CD8-positive, alpha-beta memory T cell (primary cell): ENCODE measurements around the gene PLEKHH2. TPM values are rescaled to one million over a fixed set of nuclear protein-coding genes. Genes with fewer than 3 reads are reported as not detected.
"Not testable (repeated sequence)": the region's sequence is repeated elsewhere in the genome, so short reads cannot be mapped to it uniquely, and the experiment has no call there.

Experiments used
- CTCF ChIA-PET: fragments of 350-600 bp; sonication (Branson Sonifier 250); formaldehyde crosslinking; loops from one replicate; lab custom pipeline; 2021; ENCODE audit warnings: antibody characterized with exemption; lab: Charles Lee
- POLR2A ChIA-PET: fragments of 350-600 bp; sonication (Branson Sonifier 250); formaldehyde crosslinking; loops from one replicate; lab custom pipeline; 2021; ENCODE audit warnings: antibody characterized with exemption; lab: Charles Lee
- DNase-seq, 5 donors: peaks; one replicate each; pipeline versions ENCODE4 v3.0.0 to v3.0.0-alpha.2; 2020 to 2022; ENCODE audit warnings: mixed read lengths in 1 of 5
- H3K27ac ChIP-seq: one replicate; pipeline ENCODE4 v1.7.0; 2013; ENCODE audit warnings: low read depth, mild to moderate bottlenecking, low read length, moderate library complexity
- H3K27me3 ChIP-seq: 2 replicates; pipeline ENCODE4 v1.7.0; 2013; ENCODE audit warnings: low read length, mild to moderate bottlenecking; ENCODE audit not compliant: insufficient read depth, poor library complexity, severe bottlenecking
- H3K36me3 ChIP-seq: 2 replicates; pipeline ENCODE4 v1.7.0; 2013; ENCODE audit warnings: mild to moderate bottlenecking, low read length, moderate library complexity; ENCODE audit not compliant: insufficient read depth
- H3K4me1 ChIP-seq: 2 replicates; pipeline ENCODE4 v1.7.0; 2013; ENCODE audit warnings: mild to moderate bottlenecking, low read length, moderate library complexity; ENCODE audit not compliant: insufficient read depth
- H3K4me3 ChIP-seq: 2 replicates; pipeline ENCODE4 v1.7.0; 2013; ENCODE audit warnings: mild to moderate bottlenecking, low read length
- H3K9me3 ChIP-seq: 2 replicates; pipeline ENCODE4 v1.7.0; 2013; ENCODE audit warnings: mild to moderate bottlenecking, low read length
- H3K27ac Mint-ChIP-seq, 8 donors: one replicate each; pipeline ENCODE4 v1.8.0; 2020 to 2021; ENCODE audit warnings: mixed read lengths in 8 of 8, mild to moderate bottlenecking in 6 of 8, inconsistent platforms in 3 of 8, moderate library complexity in 3 of 8
- H3K27me3 Mint-ChIP-seq, 2 donors: one replicate each; pipeline ENCODE4 v1.8.0; 2020 to 2021; ENCODE audit warnings: mixed read lengths in 2 of 2, mild to moderate bottlenecking in 1 of 2, moderate library complexity in 1 of 2
- H3K36me3 Mint-ChIP-seq, 3 donors: one replicate each; pipeline ENCODE4 v1.8.0; 2020 to 2021; ENCODE audit warnings: mixed read lengths in 3 of 3, inconsistent platforms in 1 of 3, mild to moderate bottlenecking in 1 of 3
- H3K4me1 Mint-ChIP-seq, 3 donors: one replicate each; pipeline ENCODE4 v1.8.0; 2020 to 2021; ENCODE audit warnings: mixed read lengths in 3 of 3, inconsistent platforms in 1 of 3, mild to moderate bottlenecking in 1 of 3
- H3K4me3 Mint-ChIP-seq, 7 donors: one replicate each; pipeline ENCODE4 v1.8.0; 2020 to 2021; ENCODE audit warnings: mixed read lengths in 7 of 7, mild to moderate bottlenecking in 6 of 7, moderate library complexity in 4 of 7, inconsistent platforms in 2 of 7
- H3K9me3 Mint-ChIP-seq, 5 donors: one replicate each; pipeline ENCODE4 v1.8.0; 2020 to 2022; ENCODE audit warnings: mixed read lengths in 5 of 5, mild to moderate bottlenecking in 3 of 5, moderate library complexity in 2 of 5, inconsistent platforms in 1 of 5
- polyA plus RNA-seq: library from polyadenylated mRNA; unstranded; fragments of 300-500 nt; fragmentation: Illumina TruSeq; gene quantifications from one replicate; pipeline ENCODE4 v1.2.3, GENCODE V29; 2021
- total RNA-seq, 2 experiments: library from RNA; stranded (reverse); gene quantifications; one replicate each; pipeline ENCODE4 v1.2.3, GENCODE V29; 2021

PLEKHH2 gene
- total RNA-seq (under 1 TPM; 0.48 to 0.49 TPM), polyA plus RNA-seq (not detected)

DNA sequence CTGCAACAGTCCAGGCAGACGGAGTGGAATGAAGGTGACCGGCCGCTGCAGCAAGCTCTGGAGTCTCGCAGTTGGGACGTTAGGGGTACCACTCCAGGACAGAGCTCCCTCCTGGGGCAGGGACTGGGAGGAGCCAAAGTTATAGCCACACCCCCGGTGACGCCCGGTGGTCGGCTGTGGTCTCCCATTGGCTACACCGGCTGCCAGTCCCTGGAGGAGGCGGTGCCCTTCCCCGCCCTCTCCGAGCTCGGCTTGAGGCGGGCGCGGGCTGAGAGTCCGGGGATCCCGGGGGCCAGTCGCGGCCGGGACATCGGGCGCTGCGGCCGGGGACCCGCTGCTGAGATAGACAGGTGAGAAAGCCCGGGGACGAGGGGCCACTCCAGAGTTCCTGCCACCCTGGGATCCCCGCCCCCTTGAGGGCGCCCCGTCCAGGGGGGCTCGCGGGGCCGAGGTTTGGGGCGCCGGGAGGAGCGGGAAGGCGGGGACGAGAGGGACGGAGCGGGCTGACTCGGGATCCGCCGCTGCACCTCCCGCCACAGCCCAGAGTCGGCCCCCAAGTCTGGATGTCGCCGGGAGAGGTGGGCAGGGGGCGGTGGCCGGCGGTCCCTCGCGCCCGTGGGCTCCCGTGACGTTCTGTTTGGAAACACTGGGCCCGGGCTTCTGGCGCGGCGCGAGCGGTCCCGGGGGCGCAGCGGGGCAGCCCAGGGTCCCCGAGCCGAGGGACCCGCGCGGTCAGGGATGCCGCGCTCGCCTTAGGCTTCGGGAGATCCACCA, at the start of gene PLEKHH2:
Gene PLEKHH2, plus strand, starts transcription at position 231 of the 774 bp plus-strand sequence. CDS start 7,414 bp downstream, outside the sequence.
- Histone ChIP-seq H3K27ac (no peak within 1 kb of the TSS), H3K9me3 (no peaks in the 10 kb centered on the region), H3K4me1 (no peaks in the 10 kb centered on the region), H3K4me3 (peak within 1 kb of the TSS; percentile 75), H3K36me3 (no peaks in the 10 kb centered on the region), H3K27me3 (peaks cover 9% of the 10 kb centered on the region)
- Mint-ChIP-seq H3K4me1 (peaks cover 14 to 22% (median 19%) of the 10 kb centered on the region in 3 donors), H3K27me3 (peaks cover 33 to 39% of the 10 kb centered on the region in 2 donors), H3K9me3 (peaks cover 0 to 19% (median 11%) of the 10 kb centered on the region in 5 donors), H3K27ac (peak within 1 kb of the TSS in 7 of 8 donors; percentile 4 to 91 (median 80)), H3K4me3 (peak within 1 kb of the TSS; percentile 86 to 93 (median 90)), H3K36me3 (peaks cover 0 to 3% (median 0%) of the 10 kb centered on the region in 3 donors)
- peak; percentile 72 to 87 (median 77) for DNase-seq
- POLR2A ChIA-PET: interaction anchor here (1.6 kb wide), 1 partner anchor 41 kb away, joined by 3 read pairs; no protein-coding TSS in a partner anchor
- CTCF ChIA-PET: interaction anchor here (0.6 to 1.1 kb wide), 4 partner anchors 29 to 690 kb away, joined by 3 to 4 read pairs (median 3); no protein-coding TSS in a partner anchor

DNA sequence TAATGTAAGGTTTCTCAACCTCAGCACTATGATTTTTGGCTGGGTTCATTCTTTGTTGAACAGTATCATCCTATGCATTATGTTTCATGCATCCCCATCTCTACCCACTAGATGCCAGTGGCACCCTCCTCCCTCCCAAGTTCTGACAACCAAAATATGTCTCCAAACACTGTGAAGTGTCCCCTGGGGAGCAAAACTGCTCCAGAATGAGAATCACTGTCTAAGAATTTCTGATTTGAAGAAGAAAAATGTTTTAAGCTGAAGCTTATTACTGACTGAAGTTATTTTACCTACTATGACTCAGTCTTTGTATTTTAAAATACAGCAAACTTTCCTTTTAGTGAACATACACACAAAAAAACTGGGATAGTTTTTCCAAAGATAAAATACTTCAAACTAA, 44.6 kb upstream of the PLEKHH2 start:
- ChIA-PET POLR2A (no interaction called here), CTCF (interaction anchor here (1.6 kb wide), 1 partner anchor 15 kb away, joined by 3 read pairs; no protein-coding TSS in a partner anchor)
- H3K27ac Mint-ChIP-seq: peak overlapping the region in 1 of 8 donors; percentile 47

DNA sequence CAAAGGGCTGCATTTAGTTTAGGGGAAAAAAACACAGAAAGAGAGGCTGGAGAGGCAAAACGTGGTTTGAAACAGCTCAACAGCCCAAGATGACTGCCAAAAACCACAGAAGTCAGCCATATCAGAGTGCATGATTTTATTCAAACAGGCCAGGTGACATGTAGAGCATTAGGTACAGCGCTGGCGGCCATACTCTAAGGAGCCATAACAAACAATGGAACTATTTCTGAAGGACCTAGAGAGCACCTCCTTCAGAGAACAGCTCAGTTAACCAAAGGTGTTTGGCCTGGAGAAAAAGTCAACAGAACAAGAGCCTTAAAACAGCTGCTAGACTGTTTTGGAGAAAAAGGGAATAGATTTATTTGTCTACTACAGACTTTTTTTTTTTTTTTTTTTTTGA, 43.8 kb upstream of the PLEKHH2 start:
- Mint-ChIP-seq H3K4me1 (peaks cover 36 to 48% (median 41%) of the 10 kb centered on the region in 3 donors), H3K36me3 (peaks cover 0 to 44% (median 5%) of the 10 kb centered on the region in 3 donors), H3K4me3 (peak overlapping the region in 5 of 7 donors; percentile 5 to 58 (median 27)), H3K27ac (peak overlapping the region in 2 of 8 donors; percentile 70 to 86), H3K27me3 (peaks cover 0 to 2% of the 10 kb centered on the region in 2 donors), H3K9me3 (no peaks in the 10 kb centered on the region)
- ChIA-PET CTCF (interaction anchor here (1.2 kb wide), 1 partner anchor 15 kb away, joined by 3 read pairs; no protein-coding TSS in a partner anchor), POLR2A (no interaction called here)
- no peaks in the 10 kb centered on the region for H3K27me3 ChIP-seq
- H3K4me1 ChIP-seq: peaks cover 13% of the 10 kb centered on the region
- H3K36me3 ChIP-seq: no peaks in the 10 kb centered on the region
- H3K9me3 ChIP-seq: no peaks in the 10 kb centered on the region
- H3K27ac ChIP-seq: no peak overlapping the region
- no peak overlapping the region for H3K4me3 ChIP-seq
- no peak for DNase-seq

More for the DNA sequence above, 44.6 kb upstream of the PLEKHH2 start:
- no peak overlapping the region for H3K4me3 ChIP-seq
- Mint-ChIP-seq H3K36me3 (peaks cover 0 to 51% (median 7%) of the 10 kb centered on the region in 3 donors), H3K4me3 (no peak overlapping the region), H3K27me3 (peaks cover 0 to 2% of the 10 kb centered on the region in 2 donors), H3K9me3 (no peaks in the 10 kb centered on the region), H3K4me1 (peaks cover 36 to 48% (median 41%) of the 10 kb centered on the region in 3 donors)
- no peaks in the 10 kb centered on the region for H3K27me3 ChIP-seq
- H3K9me3 ChIP-seq: no peaks in the 10 kb centered on the region
- DNase-seq: no peak
- H3K4me1 ChIP-seq: peaks cover 13% of the 10 kb centered on the region
- no peak overlapping the region for H3K27ac ChIP-seq
- no peaks in the 10 kb centered on the region for H3K36me3 ChIP-seq

DNA sequence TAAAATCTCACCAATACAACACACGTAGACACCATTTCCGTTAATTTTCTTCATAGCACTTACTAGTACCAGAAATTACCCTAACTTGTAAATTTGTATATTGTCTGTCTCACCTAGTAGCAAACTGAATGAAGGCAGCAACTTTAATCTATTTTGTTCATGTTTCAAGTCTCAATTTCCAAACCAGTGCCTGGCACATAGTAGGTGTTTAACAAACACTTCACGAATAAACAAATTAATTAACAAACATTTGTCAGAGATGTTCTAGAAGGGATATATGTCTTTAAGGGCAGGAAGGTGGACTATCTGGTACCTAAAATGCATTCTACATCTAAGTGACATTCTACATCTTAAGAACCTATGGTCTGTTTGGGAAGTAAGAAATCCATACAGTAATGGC, 42.2 kb upstream of the PLEKHH2 start:
- H3K4me3 Mint-ChIP-seq: peak overlapping the region; percentile 93 to 97 (median 96)
- CTCF ChIA-PET: no interaction called here
- Histone ChIP-seq H3K27me3 (no peaks in the 10 kb centered on the region), H3K27ac (peak overlapping the region; percentile 83), H3K4me3 (peak overlapping the region; percentile 94), H3K36me3 (no peaks in the 10 kb centered on the region), H3K9me3 (no peaks in the 10 kb centered on the region), H3K4me1 (peaks cover 13% of the 10 kb centered on the region)
- peaks cover 31 to 48% (median 41%) of the 10 kb centered on the region in 3 donors for H3K4me1 Mint-ChIP-seq
- peaks cover 0 to 33% (median 2%) of the 10 kb centered on the region in 3 donors for H3K36me3 Mint-ChIP-seq
- H3K9me3 Mint-ChIP-seq: no peaks in the 10 kb centered on the region
- POLR2A ChIA-PET: interaction anchor here (2.6 kb wide), 1 partner anchor 784 kb away, joined by 22 read pairs; no protein-coding TSS in a partner anchor
- peaks cover 4 to 11% of the 10 kb centered on the region in 2 donors for H3K27me3 Mint-ChIP-seq
- no peak for DNase-seq
- H3K27ac Mint-ChIP-seq: peak overlapping the region in 6 of 8 donors; percentile 97 to 99 (median 98)

DNA sequence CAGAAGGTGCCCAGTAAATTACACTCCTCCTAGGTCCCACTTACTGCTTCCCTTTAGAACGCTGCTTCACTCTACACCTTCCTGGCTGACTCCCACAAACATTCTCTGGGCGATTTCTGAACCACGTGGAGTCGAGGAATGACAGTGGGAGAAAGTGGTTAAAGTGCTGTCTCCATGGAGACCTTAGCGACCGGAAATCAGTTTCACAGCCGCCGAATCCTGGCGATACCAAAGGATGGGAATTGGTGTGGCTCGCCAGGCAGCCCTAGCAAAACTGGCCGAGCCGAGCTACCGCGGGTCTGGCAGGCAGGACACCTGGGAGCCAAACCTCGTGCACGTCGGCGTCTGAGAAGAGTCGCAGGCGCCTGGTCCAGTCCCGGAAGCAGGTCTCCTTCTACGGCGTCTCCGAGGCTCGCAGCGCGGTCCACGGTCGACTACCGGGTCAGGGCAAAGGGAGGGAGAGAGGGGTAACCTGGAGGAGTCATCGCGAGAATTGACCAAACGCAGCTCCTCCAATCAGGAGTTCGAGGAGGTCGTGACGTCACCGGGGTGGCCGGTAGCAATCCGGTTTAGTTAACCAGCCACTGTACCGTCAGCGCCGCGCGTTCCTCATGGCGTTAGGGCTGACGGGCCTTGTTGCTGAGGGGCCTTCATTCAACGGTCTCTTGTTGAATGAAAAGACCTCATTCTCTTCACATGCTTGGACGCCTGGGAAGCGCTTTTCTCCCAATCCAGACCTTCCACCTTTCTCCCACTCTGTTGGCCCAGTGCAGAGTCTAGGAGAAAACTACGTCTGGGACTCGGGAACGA, 41.3 kb upstream of the PLEKHH2 start, which contains the start of gene THADA:
Gene THADA, minus strand, starts transcription at position 436 of the 810 bp plus-strand sequence. CDS start 3,646 bp downstream, outside the sequence.
- Mint-ChIP-seq H3K27me3 (peaks cover 7 to 11% of the 10 kb centered on the region in 2 donors), H3K4me1 (peaks cover 31 to 48% (median 41%) of the 10 kb centered on the region in 3 donors), H3K27ac (peak within 1 kb of the TSS; percentile 97 to 99 (median 98)), H3K36me3 (peaks cover 0 to 25% (median 2%) of the 10 kb centered on the region in 3 donors), H3K4me3 (peak within 1 kb of the TSS; percentile 93 to 97 (median 96)), H3K9me3 (no peaks in the 10 kb centered on the region)
- Histone ChIP-seq H3K27me3 (no peaks in the 10 kb centered on the region), H3K4me1 (peaks cover 13% of the 10 kb centered on the region), H3K36me3 (no peaks in the 10 kb centered on the region), H3K4me3 (peak within 1 kb of the TSS; percentile 94), H3K27ac (peak within 1 kb of the TSS; percentile 83), H3K9me3 (no peaks in the 10 kb centered on the region)
- ChIA-PET POLR2A (interaction anchor here (0.6 to 2.6 kb wide), 6 partner anchors 41 to 785 kb away, joined by 3 to 22 read pairs (median 4); partner anchors contain the start of genes CAMKMT, PLEKHH2, PREPL and ZFP36L2), CTCF (interaction anchor here (1.1 to 1.5 kb wide), 2 partner anchors 17 to 41 kb away, joined by 3 to 4 read pairs; no protein-coding TSS in a partner anchor)
- peak; percentile 92 to 98 (median 95) for DNase-seq

DNA sequence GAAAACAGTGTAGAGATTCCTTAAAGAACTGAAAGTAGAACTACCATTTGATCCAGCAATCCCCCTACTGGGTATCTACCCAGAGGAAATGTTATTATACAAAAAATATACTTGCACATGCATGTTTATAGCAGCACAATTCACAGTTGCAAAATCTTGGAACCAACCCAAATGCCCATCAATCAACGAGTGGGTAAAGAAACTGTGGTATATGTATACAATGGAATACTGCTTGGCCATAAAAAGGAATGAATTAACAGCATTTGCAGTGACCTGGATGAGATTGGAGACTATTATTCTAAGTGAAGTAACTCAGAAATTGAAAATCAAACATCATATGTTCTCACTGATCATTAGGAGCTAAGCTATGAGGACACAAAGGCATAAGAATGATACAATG, 36.5 kb upstream of the PLEKHH2 start:
- H3K36me3 ChIP-seq, DNase-seq, H3K9me3 ChIP-seq, H3K27ac Mint-ChIP-seq, H3K4me1 ChIP-seq, H3K4me3 ChIP-seq, CTCF ChIA-PET, H3K27me3 ChIP-seq, H3K4me3 Mint-ChIP-seq, POLR2A ChIA-PET, H3K9me3 Mint-ChIP-seq, H3K27ac ChIP-seq, H3K36me3 Mint-ChIP-seq: not testable (repeated sequence)
- Mint-ChIP-seq H3K27me3 (peaks cover 7 to 11% of the 10 kb centered on the region in 2 donors), H3K4me1 (peaks cover 12 to 22% (median 13%) of the 10 kb centered on the region in 3 donors)

DNA sequence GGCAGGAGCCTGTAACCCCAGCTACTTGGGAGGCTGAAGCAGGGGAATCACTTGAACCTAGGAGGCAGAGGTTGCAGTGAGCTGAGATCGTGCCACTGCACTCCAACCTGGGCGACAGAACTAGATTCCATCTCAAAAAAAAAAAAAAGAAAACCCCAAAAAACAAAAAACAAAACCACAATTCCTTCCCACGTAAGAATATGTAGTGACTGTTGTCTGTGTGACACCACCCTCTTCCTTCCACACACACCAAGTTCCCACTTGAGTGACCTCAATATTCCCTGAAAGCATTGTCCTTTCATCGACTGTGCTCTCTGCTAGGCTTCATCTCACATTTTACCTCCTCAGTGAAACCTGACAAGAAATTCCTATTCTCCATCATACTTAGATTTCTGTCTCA, 32.4 kb upstream of the PLEKHH2 start:
- POLR2A ChIA-PET: no interaction called here
- CTCF ChIA-PET: no interaction called here
- no peak for DNase-seq
- Histone ChIP-seq H3K9me3 (no peaks in the 10 kb centered on the region), H3K27me3 (no peaks in the 10 kb centered on the region), H3K4me3 (no peak overlapping the region), H3K4me1 (no peaks in the 10 kb centered on the region), H3K36me3 (no peaks in the 10 kb centered on the region), H3K27ac (no peak overlapping the region)
- H3K36me3 Mint-ChIP-seq: no peaks in the 10 kb centered on the region
- no peak overlapping the region for H3K4me3 Mint-ChIP-seq
- peaks cover 2 to 7% of the 10 kb centered on the region in 2 donors for H3K27me3 Mint-ChIP-seq
- peak overlapping the region in 3 of 8 donors; percentile 32 to 67 (median 66) for H3K27ac Mint-ChIP-seq
- peaks cover 4 to 5% (median 5%) of the 10 kb centered on the region in 3 donors for H3K4me1 Mint-ChIP-seq
- H3K9me3 Mint-ChIP-seq: no peaks in the 10 kb centered on the region
